ENCODE results near the gene RALBP1. TPM values are rescaled to one million over a fixed set of nuclear protein-coding genes. Genes with fewer than 3 reads are reported as not detected.
"Not testable (repeated sequence)": the region's sequence is repeated elsewhere in the genome, so short reads cannot be mapped to it uniquely, and the experiment has no call there.

Gene RALBP1
- total RNA-seq, 1 experiment from 2014 or later: 70.0 TPM

- no peak for ATAC-seq
- in situ Hi-C loops (cut with HindIII; ENCODE audit: low pct_unique_long_range_greater_than_20kb, low sequenced_read_pairs): no loop called here
- no peaks in the 10 kb centered on the region for H3K36me3 ChIP-seq (ENCODE audit: control insufficient read depth, insufficient read depth, low read length)
- POLR2A ChIA-PET: no interaction called here
- H3K4me3 ChIP-seq (ENCODE audit: low read depth in 2 of 2, low read length in 2 of 2): no peak overlapping the region
- CTCF ChIA-PET: no interaction called here
- no TSS peak for BruUV-seq (replicated peaks)
- no peaks in the 10 kb centered on the region for H3K9me3 ChIP-seq (ENCODE audit: control insufficient read depth, insufficient read depth, low read depth, low read length)
- intact Hi-C loops (cut with micrococcal nuclease; ENCODE audit: unreplicated experiment): no loop called here
- H3K4me1 ChIP-seq (ENCODE audit: control insufficient read depth, insufficient read depth, low read length): no peaks in the 10 kb centered on the region
- no peaks in the 10 kb centered on the region for H3K27me3 ChIP-seq (ENCODE audit: control insufficient read depth, insufficient read depth, low read length)
- DNase-seq (ENCODE audit: low read depth, low spot score): no peak
- TF ChIP-seq, protein P1, sequence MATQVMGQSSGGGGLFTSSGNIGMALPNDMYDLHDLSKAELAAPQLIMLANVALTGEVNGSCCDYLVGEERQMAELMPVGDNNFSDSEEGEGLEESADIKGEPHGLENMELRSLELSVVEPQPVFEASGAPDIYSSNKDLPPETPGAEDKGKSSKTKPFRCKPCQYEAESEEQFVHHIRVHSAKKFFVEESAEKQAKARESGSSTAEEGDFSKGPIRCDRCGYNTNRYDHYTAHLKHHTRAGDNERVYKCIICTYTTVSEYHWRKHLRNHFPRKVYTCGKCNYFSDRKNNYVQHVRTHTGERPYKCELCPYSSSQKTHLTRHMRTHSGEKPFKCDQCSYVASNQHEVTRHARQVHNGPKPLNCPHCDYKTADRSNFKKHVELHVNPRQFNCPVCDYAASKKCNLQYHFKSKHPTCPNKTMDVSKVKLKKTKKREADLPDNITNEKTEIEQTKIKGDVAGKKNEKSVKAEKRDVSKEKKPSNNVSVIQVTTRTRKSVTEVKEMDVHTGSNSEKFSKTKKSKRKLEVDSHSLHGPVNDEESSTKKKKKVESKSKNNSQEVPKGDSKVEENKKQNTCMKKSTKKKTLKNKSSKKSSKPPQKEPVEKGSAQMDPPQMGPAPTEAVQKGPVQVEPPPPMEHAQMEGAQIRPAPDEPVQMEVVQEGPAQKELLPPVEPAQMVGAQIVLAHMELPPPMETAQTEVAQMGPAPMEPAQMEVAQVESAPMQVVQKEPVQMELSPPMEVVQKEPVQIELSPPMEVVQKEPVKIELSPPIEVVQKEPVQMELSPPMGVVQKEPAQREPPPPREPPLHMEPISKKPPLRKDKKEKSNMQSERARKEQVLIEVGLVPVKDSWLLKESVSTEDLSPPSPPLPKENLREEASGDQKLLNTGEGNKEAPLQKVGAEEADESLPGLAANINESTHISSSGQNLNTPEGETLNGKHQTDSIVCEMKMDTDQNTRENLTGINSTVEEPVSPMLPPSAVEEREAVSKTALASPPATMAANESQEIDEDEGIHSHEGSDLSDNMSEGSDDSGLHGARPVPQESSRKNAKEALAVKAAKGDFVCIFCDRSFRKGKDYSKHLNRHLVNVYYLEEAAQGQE (IDR thresholded peaks at IDR 0.05; ENCODE audit: insufficient read depth in 1 of 2, low read depth in 2 of 2, low read length in 1 of 2): no peak
- TF ChIP-seq TCF7L2 (IDR thresholded peaks at IDR 0.05; ENCODE audit: low read depth, low read length): no peak
- TF ChIP-seq POLR2AphosphoS5 (IDR thresholded peaks at IDR 0.05; ENCODE audit: low read depth, low read length): no peak
- no peak for TF ChIP-seq SIN3A (IDR thresholded peaks at IDR 0.05; ENCODE audit: borderline replicate concordance, insufficient read depth, low read depth, low read length)
- TF ChIP-seq, protein P2, sequence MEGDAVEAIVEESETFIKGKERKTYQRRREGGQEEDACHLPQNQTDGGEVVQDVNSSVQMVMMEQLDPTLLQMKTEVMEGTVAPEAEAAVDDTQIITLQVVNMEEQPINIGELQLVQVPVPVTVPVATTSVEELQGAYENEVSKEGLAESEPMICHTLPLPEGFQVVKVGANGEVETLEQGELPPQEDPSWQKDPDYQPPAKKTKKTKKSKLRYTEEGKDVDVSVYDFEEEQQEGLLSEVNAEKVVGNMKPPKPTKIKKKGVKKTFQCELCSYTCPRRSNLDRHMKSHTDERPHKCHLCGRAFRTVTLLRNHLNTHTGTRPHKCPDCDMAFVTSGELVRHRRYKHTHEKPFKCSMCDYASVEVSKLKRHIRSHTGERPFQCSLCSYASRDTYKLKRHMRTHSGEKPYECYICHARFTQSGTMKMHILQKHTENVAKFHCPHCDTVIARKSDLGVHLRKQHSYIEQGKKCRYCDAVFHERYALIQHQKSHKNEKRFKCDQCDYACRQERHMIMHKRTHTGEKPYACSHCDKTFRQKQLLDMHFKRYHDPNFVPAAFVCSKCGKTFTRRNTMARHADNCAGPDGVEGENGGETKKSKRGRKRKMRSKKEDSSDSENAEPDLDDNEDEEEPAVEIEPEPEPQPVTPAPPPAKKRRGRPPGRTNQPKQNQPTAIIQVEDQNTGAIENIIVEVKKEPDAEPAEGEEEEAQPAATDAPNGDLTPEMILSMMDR (IDR thresholded peaks at IDR 0.05): no peak
- H3K27ac ChIP-seq (ENCODE audit: low read length): no peak overlapping the region
Measured at GRCh38 chr18:9447334-9447733, 28.0 kb upstream of the RALBP1 start.

DNA sequence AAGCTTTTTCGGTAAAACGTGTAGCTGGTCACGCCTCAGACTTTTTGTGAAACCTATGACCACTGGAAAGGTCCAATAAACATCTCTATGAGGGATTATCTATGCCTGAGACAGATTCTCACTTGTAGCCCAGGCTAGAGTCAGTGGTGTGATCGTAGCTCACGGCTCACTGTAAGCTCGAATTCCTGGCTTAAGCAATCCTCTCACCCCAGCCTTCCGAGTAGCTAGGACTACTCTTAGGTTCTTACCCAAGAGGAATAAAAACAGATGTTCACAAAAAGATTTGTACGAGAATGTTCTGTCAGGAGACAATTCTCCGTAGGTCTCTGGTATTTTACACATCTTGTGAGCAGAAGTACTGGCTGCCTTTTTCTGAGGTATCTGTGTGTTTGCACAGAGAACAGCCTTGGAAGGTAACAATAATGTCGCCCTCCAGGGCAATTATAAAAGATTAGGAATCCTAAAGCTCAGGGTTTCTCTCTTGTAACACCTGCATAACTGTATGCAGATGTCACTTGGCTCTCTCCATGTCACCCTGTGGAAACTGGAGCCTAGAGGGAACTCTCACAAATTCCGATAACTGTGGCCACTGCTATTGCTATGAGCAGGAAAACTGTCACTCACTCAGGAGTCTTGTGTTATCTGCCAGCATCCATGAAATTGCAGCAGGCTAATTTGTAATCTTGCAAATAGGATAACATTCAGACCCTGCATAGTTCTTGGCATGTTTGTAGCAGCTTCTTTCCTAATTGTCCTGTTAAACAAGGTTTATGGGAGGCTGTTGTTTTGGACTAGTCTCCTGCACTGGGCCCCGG lies 25.5 kb upstream of the RALBP1 start:
- Histone ChIP-seq H3K27ac (ENCODE audit: low read length) (no peak overlapping the region), H3K27me3 (ENCODE audit: control insufficient read depth, insufficient read depth, low read length) (no peaks in the 10 kb centered on the region), H3K4me3 (ENCODE audit: low read depth in 2 of 2, low read length in 2 of 2) (no peak overlapping the region), H3K9me3 (ENCODE audit: control insufficient read depth, insufficient read depth, low read depth, low read length) (no peaks in the 10 kb centered on the region), H3K36me3 (ENCODE audit: control insufficient read depth, insufficient read depth, low read length) (no peaks in the 10 kb centered on the region), H3K4me1 (ENCODE audit: control insufficient read depth, insufficient read depth, low read length) (no peaks in the 10 kb centered on the region)
- no TSS peak for BruUV-seq (replicated peaks)
- no peak for DNase-seq (ENCODE audit: low read depth, low spot score)
- intact Hi-C loops (cut with micrococcal nuclease; ENCODE audit: unreplicated experiment): no loop called here
- ChIA-PET POLR2A (no interaction called here), CTCF (no interaction called here)
- no peak for TF ChIP-seq TCF7L2 (IDR thresholded peaks at IDR 0.05; ENCODE audit: low read depth, low read length)
- TF ChIP-seq, protein P1 (IDR thresholded peaks at IDR 0.05; ENCODE audit: insufficient read depth in 1 of 2, low read depth in 2 of 2, low read length in 1 of 2): no peak
- TF ChIP-seq, protein P2 (IDR thresholded peaks at IDR 0.05): no peak
- ATAC-seq: peak; percentile 62; the same call in 1 of the 2 replicates
- in situ Hi-C loops (cut with HindIII; ENCODE audit: low pct_unique_long_range_greater_than_20kb, low sequenced_read_pairs): no loop called here

DNA sequence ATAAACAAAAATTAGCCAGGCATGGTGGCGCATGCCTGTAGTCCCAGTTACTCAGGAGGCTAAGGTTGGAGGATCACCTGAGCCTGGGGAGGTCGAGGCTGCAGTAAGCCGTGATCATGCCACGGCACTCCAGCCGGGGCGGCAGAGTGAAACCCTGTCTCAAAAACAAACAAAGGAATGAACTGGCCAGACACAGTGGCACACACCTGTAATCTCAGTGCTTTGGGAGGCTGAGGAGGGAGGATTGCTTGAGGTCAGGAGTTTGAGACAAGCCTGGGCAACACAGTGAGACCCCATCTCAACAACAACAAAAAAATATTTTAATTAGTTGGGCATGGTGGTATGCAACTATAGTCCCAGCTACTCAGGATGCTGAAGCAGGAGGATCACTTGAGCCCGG lies 24.4 kb upstream of the RALBP1 start:
- ATAC-seq; DNase-seq (ENCODE audit: low read depth, low spot score); BruUV-seq (replicated peaks); H3K4me3 ChIP-seq (ENCODE audit: low read depth in 2 of 2, low read length in 2 of 2); in situ Hi-C loops (cut with HindIII; ENCODE audit: low pct_unique_long_range_greater_than_20kb, low sequenced_read_pairs); H3K27me3 ChIP-seq (ENCODE audit: control insufficient read depth, insufficient read depth, low read length); intact Hi-C loops (cut with micrococcal nuclease; ENCODE audit: unreplicated experiment); H3K4me1 ChIP-seq (ENCODE audit: control insufficient read depth, insufficient read depth, low read length); H3K9me3 ChIP-seq (ENCODE audit: control insufficient read depth, insufficient read depth, low read depth, low read length); POLR2A ChIA-PET; H3K36me3 ChIP-seq (ENCODE audit: control insufficient read depth, insufficient read depth, low read length); H3K27ac ChIP-seq (ENCODE audit: low read length); CTCF ChIA-PET: not testable (repeated sequence)

Data from Panc1 (cell line).